Eye (tissue), 1 donor: Measurements from ENCODE around the gene RPIA.
"Not testable (repeated sequence)": the region's sequence is repeated elsewhere in the genome, so short reads cannot be mapped to it uniquely, and the experiment has no call there.

Experiments used
- DNase-seq: peaks from one replicate; pipeline ENCODE4 v3.0.0-alpha.2; 2015

The RPIA gene

GRCh38 chr2:88691339-88692183 is at the start of gene RPIA:
Gene RPIA, plus strand, starts transcription at chr2:88691673. Its CDS starts 26 bp downstream, at chr2:88691699.
- peak; percentile 100 for DNase-seq

DNA sequence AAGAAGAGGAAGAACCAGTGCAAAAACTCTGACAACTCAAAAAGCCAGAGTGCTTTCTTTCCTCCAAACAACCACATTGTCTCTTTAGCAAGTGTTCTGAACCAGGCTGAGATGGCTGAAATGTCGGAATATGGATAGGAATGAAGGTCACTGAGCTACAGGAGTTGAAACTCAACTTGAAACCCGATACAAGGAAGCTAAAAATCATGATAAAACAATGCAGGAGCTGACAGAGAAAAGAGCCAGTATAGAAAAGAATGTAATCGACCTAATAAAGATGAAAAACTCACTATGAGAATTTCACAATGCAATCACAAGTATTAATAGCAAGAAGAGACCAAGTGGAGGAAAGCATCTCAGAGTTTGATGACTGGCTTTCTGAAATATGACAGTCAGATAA is 49.2 kb upstream of the RPIA start:
- no peak for DNase-seq

DNA sequence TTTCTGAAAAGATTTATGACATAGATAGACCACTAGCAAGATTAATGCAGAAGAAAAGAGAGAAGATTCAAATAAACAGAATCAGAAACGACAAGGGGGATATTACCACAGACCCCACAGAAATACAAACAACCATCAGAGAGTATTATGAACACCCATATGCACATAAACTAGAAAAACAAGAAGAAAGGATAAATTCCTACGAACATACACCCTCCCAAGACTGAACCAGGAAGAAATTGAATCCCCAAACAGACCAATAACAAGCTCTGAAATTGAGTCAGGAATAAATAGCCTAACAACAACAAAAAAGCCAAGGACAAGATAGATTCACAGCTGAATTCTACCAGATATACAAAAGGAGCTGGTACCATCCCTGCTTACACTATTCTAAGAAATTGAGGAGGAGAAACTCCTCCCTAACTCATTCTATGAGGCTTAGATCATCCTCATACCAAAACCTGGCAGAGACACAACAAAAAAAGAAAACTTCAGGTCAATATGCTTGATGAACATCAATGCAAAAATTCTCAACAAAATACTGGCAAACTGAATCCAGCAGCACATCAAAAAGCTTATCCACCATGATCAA is 46.1 kb upstream of the RPIA start:
- DNase-seq, result not testable (repeated sequence)

GRCh38 chr2:88651646-88652045 is 39.8 kb upstream of the RPIA start:
- DNase-seq, result no peak

GRCh38 chr2:88654714-88655113 is 36.8 kb upstream of the RPIA start:
- DNase-seq, result no peak

DNA sequence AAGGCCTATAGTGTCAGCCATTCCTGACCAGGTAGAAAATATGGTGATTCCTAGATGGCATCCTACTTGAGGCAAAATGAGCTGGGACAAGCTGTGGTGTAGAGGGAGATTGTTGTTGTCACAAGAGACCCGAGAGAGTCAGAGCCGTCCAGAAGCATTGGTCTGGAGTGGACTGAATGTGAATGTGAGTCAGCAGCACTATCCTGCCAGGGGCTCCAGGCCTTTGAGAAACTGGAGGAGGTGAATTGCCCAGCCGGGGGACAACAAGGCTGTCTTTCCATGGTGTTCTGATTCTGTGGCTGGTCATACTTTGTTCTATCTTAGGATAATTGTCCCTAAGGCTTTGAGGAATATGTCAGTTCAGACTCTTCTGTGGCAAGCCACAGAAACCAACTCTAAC is 34.8 kb upstream of the RPIA start:
- no peak for DNase-seq

- no peak for DNase-seq
Observed at GRCh38 chr2:88657131-88657530, 34.3 kb upstream of the RPIA start.

DNA sequence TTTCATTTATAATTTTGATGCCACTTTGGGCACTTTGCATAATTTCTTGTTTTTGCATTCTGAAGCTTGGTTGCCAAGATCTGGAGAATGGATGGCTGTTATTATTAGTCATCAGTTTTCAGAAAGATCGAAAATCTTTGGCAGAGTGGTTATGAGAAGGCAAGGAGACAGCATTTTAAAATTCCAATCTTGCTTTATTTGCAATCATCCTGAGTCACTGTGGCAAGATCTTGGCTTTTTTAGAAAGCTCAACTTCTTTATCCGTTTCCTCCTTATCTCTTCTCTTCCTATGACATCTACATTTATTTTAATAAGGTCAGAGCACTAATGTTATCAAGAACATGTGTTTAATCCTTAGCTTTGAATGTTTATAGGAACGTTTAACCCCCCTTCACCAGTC is 33.1 kb upstream of the RPIA start:
- no peak for DNase-seq

GRCh38 chr2:88658881-88659537 is 32.5 kb upstream of the RPIA start:
- no peak for DNase-seq

DNA sequence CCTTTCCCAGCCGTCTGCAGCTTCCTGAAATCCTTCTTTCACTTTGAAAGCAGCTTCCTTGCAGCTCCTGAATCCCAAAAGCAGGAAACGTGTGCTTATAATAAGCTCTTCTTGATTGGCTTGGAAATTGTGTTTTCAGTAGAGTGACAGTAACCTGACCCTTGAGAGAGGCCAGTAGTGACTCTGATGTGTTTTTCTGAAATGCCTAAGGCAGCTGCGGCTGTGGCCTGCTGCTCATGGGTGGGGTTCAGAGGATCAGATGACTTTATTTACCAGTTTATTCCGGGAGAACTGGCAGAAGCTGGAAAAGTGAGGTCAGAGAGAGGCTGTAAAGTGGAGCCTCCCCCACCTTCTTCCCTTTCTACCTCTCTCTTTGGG is 31.9 kb upstream of the RPIA start:
- peak; percentile 17 for DNase-seq

DNA sequence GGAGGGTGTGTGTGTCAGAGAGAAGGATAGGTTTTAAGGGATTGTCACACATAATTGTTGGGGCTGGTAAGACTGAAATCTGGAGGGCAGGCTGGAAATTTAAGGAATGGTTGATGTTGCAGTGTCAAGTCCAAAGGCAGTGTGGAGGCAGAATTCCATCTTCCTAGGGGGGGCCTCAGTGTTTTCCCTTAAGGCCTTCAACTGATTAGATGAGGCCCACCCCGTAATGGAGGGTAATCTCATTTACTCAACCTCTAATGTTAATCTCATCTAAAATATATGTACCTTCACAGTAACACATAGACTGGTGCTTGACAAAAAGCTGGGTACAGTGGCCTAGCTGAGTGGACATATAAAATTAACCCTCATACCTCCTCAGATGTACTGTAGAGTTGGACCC is 30.9 kb upstream of the RPIA start:
- DNase-seq, result no peak

- no peak for DNase-seq
Observed at GRCh38 chr2:88666576-88666975, 24.9 kb upstream of the RPIA start.

DNA sequence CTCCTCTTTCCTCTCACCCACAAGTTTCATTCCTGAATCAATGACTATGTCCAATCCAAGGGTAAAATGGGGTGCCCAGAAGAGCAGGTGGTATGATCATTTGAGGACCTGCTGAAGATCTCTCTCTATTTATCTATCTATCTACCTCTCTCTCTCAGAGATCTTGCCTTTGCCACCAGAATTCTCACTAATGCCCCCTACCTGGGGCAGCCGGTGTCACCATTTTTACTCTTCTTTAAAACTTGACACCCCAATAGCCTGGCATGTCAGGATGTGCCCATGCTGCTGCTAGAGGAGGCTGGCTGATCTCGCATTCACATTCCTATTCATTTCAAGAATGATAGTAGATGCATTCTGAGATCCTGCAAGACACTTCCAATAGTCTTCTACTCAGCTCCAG is 24.3 kb upstream of the RPIA start:
- no peak for DNase-seq

- DNase-seq, result no peak
Observed at GRCh38 chr2:88668862-88669261, 22.6 kb upstream of the RPIA start.

GRCh38 chr2:88669482-88670214 is 21.8 kb upstream of the RPIA start:
- peak; percentile 58 for DNase-seq

GRCh38 chr2:88671786-88672427 is 19.6 kb upstream of the RPIA start:
- DNase-seq, result peak; percentile 79

GRCh38 chr2:88673363-88673762 is 18.1 kb upstream of the RPIA start:
- no peak for DNase-seq

- no peak for DNase-seq
Observed at GRCh38 chr2:88680266-88680902, 11.1 kb upstream of the RPIA start.

DNA sequence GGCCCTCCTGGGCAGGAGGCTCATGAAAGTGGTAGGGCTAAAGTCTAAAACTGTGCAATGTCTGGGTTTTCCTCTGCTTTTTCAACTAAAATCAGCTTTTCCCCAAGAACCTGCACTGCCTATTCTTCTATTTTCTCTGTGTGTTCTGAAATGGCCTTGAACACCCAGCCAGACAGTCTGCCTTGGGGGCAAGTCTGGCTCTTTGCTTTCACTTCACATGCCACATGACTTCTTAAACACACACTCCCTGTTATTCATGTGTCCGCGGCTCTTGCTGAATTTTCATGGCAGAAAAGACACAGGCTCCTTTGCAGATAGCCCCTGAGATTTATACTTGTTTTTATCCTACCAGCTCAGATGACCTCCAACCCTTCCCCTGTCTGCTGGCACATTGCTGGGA is 10.6 kb upstream of the RPIA start:
- no peak for DNase-seq

DNA sequence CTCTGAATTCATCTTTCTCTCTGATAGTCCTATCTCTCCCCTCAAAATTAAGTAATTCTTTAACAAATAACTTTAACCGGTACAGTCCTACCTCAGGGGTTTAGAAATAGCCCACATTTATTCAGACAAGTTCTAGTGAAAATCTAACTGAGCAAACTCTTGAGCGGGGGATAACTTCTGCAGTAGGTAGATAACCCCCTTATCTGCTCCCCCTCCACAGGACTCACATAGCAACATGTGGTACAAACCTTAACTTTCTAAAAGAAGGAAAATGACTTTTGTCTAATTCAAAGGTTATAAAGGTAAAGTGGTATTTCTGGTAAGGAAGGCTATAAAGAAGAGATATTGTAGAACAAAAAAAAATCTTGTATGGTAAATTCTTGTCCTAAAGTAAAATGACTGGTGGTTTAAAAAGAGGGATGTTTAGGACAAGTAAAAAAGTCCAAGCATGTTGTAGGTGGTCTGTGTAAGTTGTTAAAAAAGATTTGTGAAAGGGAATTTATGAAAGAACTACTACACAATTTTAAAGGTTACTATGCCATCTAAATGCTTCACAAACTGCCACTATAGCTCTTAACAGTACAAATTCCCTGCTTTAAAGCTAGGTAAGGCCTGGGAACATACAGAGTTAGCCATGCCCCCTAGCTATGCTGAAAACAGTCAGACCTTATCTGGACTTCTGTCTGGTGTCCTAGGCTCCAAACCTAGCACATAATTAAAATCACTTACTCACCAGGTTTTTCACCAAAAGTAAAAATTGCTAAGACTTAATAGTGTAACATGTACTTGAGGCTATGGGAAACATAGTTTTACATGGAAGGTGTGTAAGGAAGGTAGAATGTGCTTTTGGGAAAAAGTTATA is 8.1 kb upstream of the RPIA start:
- peak; percentile 18 for DNase-seq

GRCh38 chr2:88684519-88684918 is 7.0 kb upstream of the RPIA start:
- DNase-seq, result no peak
